Measurements from ENCODE around the gene SLIT3.

GRCh38 chr5:168817591-168817990 is 483.3 kb downstream of the SLIT3 start:
- TF ChIP-seq EZH2 (IDR thresholded peaks at IDR 0.05; ENCODE audit: borderline replicate concordance, low read depth, low read length, severe bottlenecking), result no peak
- TF ChIP-seq CTCF (IDR thresholded peaks at IDR 0.05; ENCODE audit: borderline replicate concordance, extremely low read depth, low read length, poor library complexity, severe bottlenecking), result no peak

Data from DND-41 (cell line).